Measurements from ENCODE around the gene MASTL. TPM values are rescaled to one million over a fixed set of nuclear protein-coding genes. Genes with fewer than 3 reads are reported as not detected.
"Not testable (repeated sequence)": the region's sequence is repeated elsewhere in the genome, so short reads cannot be mapped to it uniquely, and the experiment has no call there.

The MASTL gene
- total RNA-seq, 3 donors from 2014 or later (not counting 1 experiment from before 2014, with no cell fraction given) = 10.1 to 21.2 (median 11.5) TPM

- H3K9me3 ChIP-seq (ENCODE audit: control insufficient read depth, insufficient read depth, low read length) = no peaks in the 10 kb centered on the region
- H3K27me3 ChIP-seq (ENCODE audit: control insufficient read depth, insufficient read depth, low read length) = no peaks in the 10 kb centered on the region
- Mint-ChIP-seq H3K9me3 (no peaks in the 10 kb centered on the region), H3K4me1 (peaks cover 41 to 46% of the 10 kb centered on the region in 2 donors), H3K27me3 (ENCODE audit: low read depth in 2 of 2) (no peaks in the 10 kb centered on the region), H3K27ac (peak overlapping the region; percentile 1 to 58), H3K36me3 (no peaks in the 10 kb centered on the region), H3K4me3 (no peak overlapping the region)
- ATAC-seq (no peak), DNase-seq (no peak)
- no peak overlapping the region for H3K4me3 ChIP-seq (ENCODE audit: low read length)
- intact Hi-C loops (cut with micrococcal nuclease) = loop anchor here (10.0 kb wide), 2 partner anchors 665 to 705 kb away; no protein-coding TSS in a partner anchor
- WGBS (ENCODE audit: insufficient coverage) = 100% methylated on average over 1 of the region's 1 CpG
- no peak for TF ChIP-seq CTCF (IDR thresholded peaks at IDR 0.05)
- H3K36me3 ChIP-seq (ENCODE audit: control insufficient read depth, insufficient read depth, low read length) = peaks cover 30% of the 10 kb centered on the region
- peaks cover 8% of the 10 kb centered on the region for H3K4me1 ChIP-seq (ENCODE audit: control insufficient read depth, insufficient read depth, low read length)
- H3K27ac ChIP-seq (ENCODE audit: low read length) = no peak overlapping the region
Measured at GRCh38 chr10:27150261-27150660, 4.9 kb upstream of the MASTL start.

GRCh38 chr10:27152687-27153086, 2.5 kb upstream of the MASTL start:
- intact Hi-C loops (cut with micrococcal nuclease) = loop anchor here (10.0 kb wide), 2 partner anchors 668 to 708 kb away; no protein-coding TSS in a partner anchor
- Mint-ChIP-seq H3K4me1 (peaks cover 51 to 55% of the 10 kb centered on the region in 2 donors), H3K27ac (peak overlapping the region; percentile 100)

GRCh38 chr10:27153329-27153728, 1.8 kb upstream of the MASTL start:
- H3K27ac ChIP-seq (ENCODE audit: low read length) = peak overlapping the region; percentile 98
- no peak for DNase-seq
- peaks cover 4% of the 10 kb centered on the region for H3K36me3 ChIP-seq (ENCODE audit: control insufficient read depth, insufficient read depth, low read length)
- H3K9me3 Mint-ChIP-seq = no peaks in the 10 kb centered on the region
- H3K27me3 Mint-ChIP-seq (ENCODE audit: low read depth in 2 of 2) = no peaks in the 10 kb centered on the region
- peak overlapping the region; percentile 100 for H3K27ac Mint-ChIP-seq
- H3K36me3 Mint-ChIP-seq = no peaks in the 10 kb centered on the region
- TF ChIP-seq CTCF (IDR thresholded peaks at IDR 0.05) = no peak
- no peaks in the 10 kb centered on the region for H3K27me3 ChIP-seq (ENCODE audit: control insufficient read depth, insufficient read depth, low read length)
- peak overlapping the region; percentile 100 for H3K4me3 Mint-ChIP-seq
- no peak for ATAC-seq
- 3% methylated on average over 5 of the region's 6 CpGs for WGBS (ENCODE audit: insufficient coverage)
- H3K4me1 Mint-ChIP-seq = peaks cover 49 to 55% of the 10 kb centered on the region in 2 donors
- H3K4me1 ChIP-seq (ENCODE audit: control insufficient read depth, insufficient read depth, low read length) = peaks cover 22% of the 10 kb centered on the region
- H3K4me3 ChIP-seq (ENCODE audit: low read length) = peak overlapping the region; percentile 87
- H3K9me3 ChIP-seq (ENCODE audit: control insufficient read depth, insufficient read depth, low read length) = no peaks in the 10 kb centered on the region
- intact Hi-C loops (cut with micrococcal nuclease) = loop anchor here (10.0 kb wide), 2 partner anchors 669 to 709 kb away; no protein-coding TSS in a partner anchor

More at GRCh38 chr10:27152687-27153086, 2.5 kb upstream of the MASTL start:
- Histone ChIP-seq H3K27me3 (ENCODE audit: control insufficient read depth, insufficient read depth, low read length) (no peaks in the 10 kb centered on the region), H3K27ac (ENCODE audit: low read length) (no peak overlapping the region), H3K9me3 (ENCODE audit: control insufficient read depth, insufficient read depth, low read length) (no peaks in the 10 kb centered on the region), H3K36me3 (ENCODE audit: control insufficient read depth, insufficient read depth, low read length) (peaks cover 8% of the 10 kb centered on the region), H3K4me3 (ENCODE audit: low read length) (no peak overlapping the region), H3K4me1 (ENCODE audit: control insufficient read depth, insufficient read depth, low read length) (peaks cover 22% of the 10 kb centered on the region)
- no peaks in the 10 kb centered on the region for H3K9me3 Mint-ChIP-seq
- H3K4me3 Mint-ChIP-seq = peak overlapping the region; percentile 100
- H3K36me3 Mint-ChIP-seq = no peaks in the 10 kb centered on the region
- DNase-seq = no peak
- H3K27me3 Mint-ChIP-seq (ENCODE audit: low read depth in 2 of 2) = no peaks in the 10 kb centered on the region
- no peak for ATAC-seq
- no peak for TF ChIP-seq CTCF (IDR thresholded peaks at IDR 0.05)

DNA sequence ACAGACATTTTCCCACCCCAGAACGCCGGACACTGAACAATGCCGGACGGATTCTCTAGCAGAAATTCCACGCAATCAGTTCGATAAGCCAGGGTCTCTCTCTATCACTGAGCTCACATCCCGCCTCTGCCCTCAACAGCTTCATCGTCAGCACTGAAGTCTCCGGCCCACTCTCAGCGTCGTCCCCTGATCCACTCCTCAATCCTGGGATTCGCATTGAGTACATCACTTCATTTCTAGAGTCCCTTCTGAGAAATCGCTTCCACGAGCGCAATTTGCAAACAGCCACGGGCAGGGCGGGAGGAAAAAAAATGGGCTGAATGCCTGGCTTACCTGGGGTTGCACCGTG, 1.3 kb upstream of the MASTL start:
- Histone ChIP-seq H3K4me1 (ENCODE audit: control insufficient read depth, insufficient read depth, low read length) (peaks cover 22% of the 10 kb centered on the region), H3K4me3 (ENCODE audit: low read length) (peak overlapping the region; percentile 87), H3K27ac (ENCODE audit: low read length) (peak overlapping the region; percentile 98), H3K27me3 (ENCODE audit: control insufficient read depth, insufficient read depth, low read length) (no peaks in the 10 kb centered on the region), H3K36me3 (ENCODE audit: control insufficient read depth, insufficient read depth, low read length) (peaks cover 1% of the 10 kb centered on the region), H3K9me3 (ENCODE audit: control insufficient read depth, insufficient read depth, low read length) (no peaks in the 10 kb centered on the region)
- Mint-ChIP-seq H3K9me3 (no peaks in the 10 kb centered on the region), H3K27ac (peak overlapping the region; percentile 100), H3K4me3 (peak overlapping the region; percentile 100), H3K27me3 (ENCODE audit: low read depth in 2 of 2) (no peaks in the 10 kb centered on the region), H3K4me1 (peaks cover 49 to 55% of the 10 kb centered on the region in 2 donors), H3K36me3 (no peaks in the 10 kb centered on the region)
- DNase-seq (no peak), ATAC-seq (peak; percentile 0 to 6 (median 4))
- intact Hi-C loops (cut with micrococcal nuclease) = loop anchor here (2.0 to 10.0 kb wide), 3 partner anchors 293 to 709 kb away; partner anchors contain the start of gene ABI1
- WGBS (ENCODE audit: insufficient coverage) = 0% methylated on average over 18 of the region's 18 CpGs
- no peak for TF ChIP-seq CTCF (IDR thresholded peaks at IDR 0.05)

DNA sequence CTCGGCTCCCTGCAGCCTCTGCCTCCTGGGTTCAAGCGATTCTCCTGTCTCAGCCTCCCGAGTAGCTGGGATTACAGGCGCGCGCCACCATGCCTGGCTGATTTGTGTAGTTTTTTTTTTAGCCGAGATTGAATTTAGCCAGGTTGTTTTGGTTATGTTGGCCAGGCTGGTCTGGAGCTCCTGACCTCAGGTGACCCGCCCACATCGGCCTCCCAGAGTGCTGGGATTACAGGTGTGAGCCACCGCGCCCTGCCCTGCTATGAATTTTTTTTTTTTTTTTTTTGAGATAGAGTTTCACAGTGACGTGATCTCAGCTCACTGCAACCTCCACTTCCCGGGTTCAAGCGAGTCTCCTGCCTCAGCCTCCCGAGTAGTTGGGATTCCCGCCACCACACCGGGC, 1.4 kb downstream of the MASTL start:
- H3K36me3 Mint-ChIP-seq; H3K27me3 Mint-ChIP-seq (ENCODE audit: low read depth in 2 of 2): not testable (repeated sequence)

More for the DNA sequence above, 1.4 kb downstream of the MASTL start:
- H3K9me3 Mint-ChIP-seq; H3K36me3 ChIP-seq (ENCODE audit: control insufficient read depth, insufficient read depth, low read length); H3K9me3 ChIP-seq (ENCODE audit: control insufficient read depth, insufficient read depth, low read length); H3K27me3 ChIP-seq (ENCODE audit: control insufficient read depth, insufficient read depth, low read length); ATAC-seq: not testable (repeated sequence)
- peak overlapping the region; percentile 100 for H3K4me3 Mint-ChIP-seq
- WGBS (ENCODE audit: insufficient coverage) = 84% methylated on average over 17 of the region's 17 CpGs
- Histone ChIP-seq H3K4me1 (ENCODE audit: control insufficient read depth, insufficient read depth, low read length) (peaks cover 19% of the 10 kb centered on the region), H3K27ac (ENCODE audit: low read length) (peak overlapping the region; percentile 98), H3K4me3 (ENCODE audit: low read length) (peak overlapping the region; percentile 87)
- peak overlapping the region; percentile 100 for H3K27ac Mint-ChIP-seq
- peak in 1 of 2 donors; percentile 16 for DNase-seq
- intact Hi-C loops (cut with micrococcal nuclease) = loop anchor here (5.0 to 10.0 kb wide), 4 partner anchors 71 to 1376 kb away; partner anchors contain the start of gene WAC
- H3K4me1 Mint-ChIP-seq = peaks cover 44 to 48% of the 10 kb centered on the region in 2 donors
